HG02938 (cell line): ENCODE measurements around the gene MAPKAP1.
"Not testable (repeated sequence)": the region's sequence is repeated elsewhere in the genome, so short reads cannot be mapped to it uniquely, and the experiment has no call there.

Experiments
- ATAC-seq: cut with Tn5 transposase; IDR thresholded peaks from one replicate; pipeline ENCODE4 v1.9.1; 2021; ENCODE audit warnings: mild to moderate bottlenecking, moderate library complexity; ENCODE audit not compliant: unreplicated experiment

MAPKAP1 gene

GRCh38 chr9:125421166-125421565 lies 285.8 kb downstream of the MAPKAP1 start:
- no peak for ATAC-seq

- ATAC-seq: no peak
These were observed 288.6 kb downstream of the MAPKAP1 start for GRCh38 chr9:125418404-125418803.

- ATAC-seq: no peak
These were observed 290.5 kb downstream of the MAPKAP1 start for GRCh38 chr9:125416517-125416916.

GRCh38 chr9:125415583-125416460 lies 291.2 kb downstream of the MAPKAP1 start:
- no peak for ATAC-seq

- ATAC-seq: no peak
These were observed 293.4 kb downstream of the MAPKAP1 start for GRCh38 chr9:125413579-125413978.

GRCh38 chr9:125412166-125412565 lies 294.8 kb downstream of the MAPKAP1 start:
- no peak for ATAC-seq

GRCh38 chr9:125411171-125411756 lies 295.7 kb downstream of the MAPKAP1 start:
- ATAC-seq: no peak

GRCh38 chr9:125410522-125410894 lies 296.5 kb downstream of the MAPKAP1 start:
- ATAC-seq: no peak

GRCh38 chr9:125409637-125410521 lies 297.1 kb downstream of the MAPKAP1 start:
- no peak for ATAC-seq

- no peak for ATAC-seq
These were observed 297.8 kb downstream of the MAPKAP1 start for GRCh38 chr9:125409217-125409636.

- no peak for ATAC-seq
These were observed 298.8 kb downstream of the MAPKAP1 start for GRCh38 chr9:125407974-125408900.

GRCh38 chr9:125407432-125407973 lies 299.5 kb downstream of the MAPKAP1 start:
- no peak for ATAC-seq

GRCh38 chr9:125406810-125407087 lies 300.3 kb downstream of the MAPKAP1 start:
- ATAC-seq: no peak

GRCh38 chr9:125405938-125406809 lies 300.8 kb downstream of the MAPKAP1 start:
- ATAC-seq: no peak

- no peak for ATAC-seq
These were observed 302.3 kb downstream of the MAPKAP1 start for GRCh38 chr9:125404733-125405132.

GRCh38 chr9:125400725-125401716 lies 306.0 kb downstream of the MAPKAP1 start:
- no peak for ATAC-seq

GRCh38 chr9:125400232-125400631 lies 306.8 kb downstream of the MAPKAP1 start:
- not testable (repeated sequence) for ATAC-seq

- no peak for ATAC-seq
These were observed 307.3 kb downstream of the MAPKAP1 start for GRCh38 chr9:125399666-125400065.
